ENCODE measurements around the gene ALDH4A1. TPM values are rescaled to one million over a fixed set of nuclear protein-coding genes. Genes with fewer than 3 reads are reported as not detected.

ALDH4A1 gene
- total RNA-seq, 4 donors from 2014 or later, result 22.2 to 96.8 (median 67.3) TPM

DNA sequence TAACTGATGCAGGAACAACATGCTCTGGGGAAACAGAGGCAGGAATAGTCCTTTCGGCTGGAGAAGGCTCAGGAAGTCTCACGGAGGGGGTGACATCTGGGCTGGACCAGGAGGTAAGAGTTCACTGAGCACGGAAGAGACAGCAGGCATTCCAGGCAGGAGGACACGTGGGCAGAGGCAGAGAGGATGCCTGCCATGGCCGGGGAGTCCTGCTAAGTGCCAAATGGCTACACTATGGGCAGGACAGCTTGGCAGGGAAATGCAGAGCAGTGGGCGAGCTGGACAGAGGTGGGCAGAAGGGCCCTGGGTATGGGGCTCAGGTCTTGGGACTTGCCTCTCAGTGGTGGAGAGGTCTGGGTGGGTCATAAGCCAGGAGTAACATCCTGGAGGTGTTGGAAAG, 17.6 kb downstream of the ALDH4A1 start:
- DNase-seq (ENCODE audit: low spot score) (no peak), ATAC-seq (ENCODE audit: low FRiP score) (no peak)
- TF ChIP-seq, protein P1, sequence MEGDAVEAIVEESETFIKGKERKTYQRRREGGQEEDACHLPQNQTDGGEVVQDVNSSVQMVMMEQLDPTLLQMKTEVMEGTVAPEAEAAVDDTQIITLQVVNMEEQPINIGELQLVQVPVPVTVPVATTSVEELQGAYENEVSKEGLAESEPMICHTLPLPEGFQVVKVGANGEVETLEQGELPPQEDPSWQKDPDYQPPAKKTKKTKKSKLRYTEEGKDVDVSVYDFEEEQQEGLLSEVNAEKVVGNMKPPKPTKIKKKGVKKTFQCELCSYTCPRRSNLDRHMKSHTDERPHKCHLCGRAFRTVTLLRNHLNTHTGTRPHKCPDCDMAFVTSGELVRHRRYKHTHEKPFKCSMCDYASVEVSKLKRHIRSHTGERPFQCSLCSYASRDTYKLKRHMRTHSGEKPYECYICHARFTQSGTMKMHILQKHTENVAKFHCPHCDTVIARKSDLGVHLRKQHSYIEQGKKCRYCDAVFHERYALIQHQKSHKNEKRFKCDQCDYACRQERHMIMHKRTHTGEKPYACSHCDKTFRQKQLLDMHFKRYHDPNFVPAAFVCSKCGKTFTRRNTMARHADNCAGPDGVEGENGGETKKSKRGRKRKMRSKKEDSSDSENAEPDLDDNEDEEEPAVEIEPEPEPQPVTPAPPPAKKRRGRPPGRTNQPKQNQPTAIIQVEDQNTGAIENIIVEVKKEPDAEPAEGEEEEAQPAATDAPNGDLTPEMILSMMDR (IDR thresholded peaks at IDR 0.05), result no peak

- ATAC-seq (ENCODE audit: low FRiP score), result no peak
These were observed 18.0 kb downstream of the ALDH4A1 start for GRCh38 chr1:18884419-18884717.

DNA sequence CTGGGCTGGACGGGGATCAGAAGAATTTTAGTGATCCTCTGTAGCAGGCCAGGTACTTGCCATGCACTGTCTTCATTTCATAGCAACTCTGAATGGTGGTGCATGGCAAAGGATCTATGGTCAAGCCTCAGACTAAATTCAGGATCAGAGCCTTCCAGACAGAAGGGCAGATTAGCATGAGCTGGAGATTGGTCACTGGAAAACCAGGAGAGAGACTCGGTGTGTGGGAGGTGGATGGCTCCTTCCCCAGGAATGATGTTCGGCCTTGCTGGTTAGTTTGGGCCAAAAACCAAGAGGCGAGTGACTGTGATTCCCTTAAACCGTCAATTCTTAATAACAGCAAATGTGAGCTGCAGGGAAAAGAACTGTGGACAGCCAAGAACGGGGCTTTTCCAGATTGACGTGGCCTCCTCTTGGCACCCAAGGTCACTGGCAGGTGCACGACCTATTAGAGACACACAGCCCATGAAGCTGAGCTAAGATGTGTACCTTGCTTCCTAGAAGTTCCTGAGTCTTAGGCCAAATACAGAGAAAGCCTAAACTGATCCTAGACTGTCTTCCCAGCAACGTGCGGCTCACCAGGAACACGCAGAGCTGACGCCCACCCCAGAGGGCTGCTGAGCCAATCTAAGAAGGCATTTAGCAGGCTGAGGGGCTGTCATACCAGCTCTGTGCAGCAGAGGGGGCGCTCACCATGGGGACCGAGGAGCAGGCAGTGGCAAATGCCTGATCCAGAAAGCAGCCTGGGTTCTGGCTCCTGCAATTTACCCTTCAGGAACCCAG, 18.5 kb downstream of the ALDH4A1 start:
- TF ChIP-seq, protein P1 (IDR thresholded peaks at IDR 0.05), result peak in 1 of 3 donors; percentile 15
- ATAC-seq (ENCODE audit: low FRiP score) (no peak), DNase-seq (ENCODE audit: low spot score) (peak; percentile 73)

More at GRCh38 chr1:18884419-18884717, 18.0 kb downstream of the ALDH4A1 start:
- DNase-seq (ENCODE audit: low spot score), result no peak
- TF ChIP-seq, protein P1 (IDR thresholded peaks at IDR 0.05), result no peak

- DNase-seq (ENCODE audit: low spot score) (no peak), ATAC-seq (ENCODE audit: low FRiP score) (no peak)
- TF ChIP-seq, protein P1 (IDR thresholded peaks at IDR 0.05), result no peak
These were observed 19.3 kb downstream of the ALDH4A1 start for GRCh38 chr1:18883079-18883478.

DNA sequence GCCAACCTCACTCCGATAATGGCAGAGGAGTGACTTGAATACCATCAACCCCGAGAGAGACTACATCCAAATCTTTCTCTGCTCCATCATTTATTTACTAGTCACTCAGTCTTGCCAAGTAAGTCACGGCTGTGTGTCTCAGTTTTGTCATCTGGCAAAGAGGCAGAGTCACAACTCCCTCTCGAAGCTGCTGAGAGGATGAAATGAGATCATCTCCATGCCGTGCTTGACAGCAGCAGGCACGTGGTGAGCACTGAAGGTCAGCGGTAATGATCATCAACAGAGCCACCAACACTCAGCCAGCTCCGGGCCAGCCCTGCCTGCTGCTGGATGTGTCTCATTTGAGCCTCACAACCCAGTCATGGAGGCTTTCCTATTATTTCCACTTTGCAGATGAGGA, 19.9 kb downstream of the ALDH4A1 start:
- no peak for ATAC-seq (ENCODE audit: low FRiP score)
- TF ChIP-seq, protein P1 (IDR thresholded peaks at IDR 0.05), result no peak
- DNase-seq (ENCODE audit: low spot score), result no peak

DNA sequence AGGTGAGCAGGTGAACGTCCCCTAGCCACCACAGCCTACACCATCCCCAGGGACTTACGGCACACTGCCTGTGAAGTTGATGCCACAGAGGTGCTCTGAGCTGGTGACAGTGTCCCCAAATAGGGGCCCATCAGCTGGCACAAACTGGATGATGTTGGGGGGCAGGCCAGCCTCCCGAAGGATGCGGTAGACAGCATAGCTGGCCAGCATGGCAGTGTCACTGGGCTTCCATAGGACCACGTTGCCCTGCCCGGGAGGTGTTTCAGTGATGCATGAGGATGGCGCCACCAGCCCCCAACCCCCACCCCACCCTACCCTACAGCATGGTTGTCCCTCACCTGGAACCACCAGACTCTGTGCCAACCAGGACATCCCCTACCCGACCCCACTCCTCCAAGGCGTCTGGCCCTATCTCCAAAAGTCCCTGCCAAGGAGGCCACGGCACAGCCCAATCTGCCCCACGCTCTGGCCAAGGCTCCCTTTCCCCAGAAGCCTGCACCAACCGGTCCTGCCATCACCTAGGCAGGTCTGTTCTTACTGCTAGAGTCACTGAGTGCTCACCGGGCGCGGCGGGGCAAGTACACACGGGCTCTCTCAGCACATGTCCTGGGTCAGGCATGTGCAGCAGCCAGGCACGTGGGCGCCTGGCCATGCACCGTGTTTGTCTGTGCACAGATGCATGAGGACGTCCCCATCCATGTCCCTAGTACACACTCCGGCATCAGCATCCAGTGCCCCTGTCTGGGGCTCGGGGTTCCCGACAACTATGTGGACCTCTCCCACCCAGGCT, 20.5 kb downstream of the ALDH4A1 start:
- TF ChIP-seq, protein P1 (IDR thresholded peaks at IDR 0.05), result no peak
- DNase-seq (ENCODE audit: low spot score), result no peak
- ATAC-seq (ENCODE audit: low FRiP score), result no peak
